ENCODE measurements around the gene HHATL.

The HHATL gene

DNA sequence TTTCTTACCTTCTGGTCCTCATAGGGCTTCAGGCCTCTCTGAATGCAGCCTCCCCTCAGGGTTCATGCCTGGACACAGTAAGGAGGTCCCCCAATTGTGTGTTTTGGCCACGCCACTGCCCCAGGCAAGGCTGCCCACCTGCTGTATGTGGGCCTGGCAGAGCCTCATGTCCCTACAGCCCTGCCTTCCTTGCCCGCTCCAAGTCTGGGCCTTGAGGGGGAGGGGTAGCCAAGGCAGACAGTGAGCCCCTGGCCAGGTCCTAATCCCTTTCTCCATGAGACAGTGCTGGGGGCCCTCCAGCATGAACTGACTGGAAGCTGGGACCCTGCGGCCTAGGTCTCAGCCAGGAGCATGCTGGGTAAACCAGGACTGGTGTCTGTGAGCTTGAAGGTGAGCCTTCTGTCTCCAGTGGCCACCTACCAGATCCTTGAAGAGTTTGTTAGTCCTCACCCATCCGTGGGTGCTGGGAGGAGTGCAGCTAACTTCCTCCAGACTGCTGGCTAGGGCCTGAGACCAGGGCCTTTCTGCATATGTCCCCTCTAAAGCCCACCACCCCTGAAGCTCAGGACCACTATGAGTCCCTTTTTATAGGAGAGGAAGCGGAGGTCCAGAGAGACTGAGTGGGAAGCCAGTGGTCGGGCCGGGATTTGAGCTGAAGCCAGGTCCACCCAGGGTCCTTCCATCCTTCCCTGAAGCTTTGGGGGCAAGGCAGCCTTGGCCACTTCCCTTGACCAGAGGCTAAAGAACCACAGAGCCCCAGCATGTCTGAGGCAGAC lies 40.4 kb downstream of the HHATL start:
- DNase-seq = no peak

DNA sequence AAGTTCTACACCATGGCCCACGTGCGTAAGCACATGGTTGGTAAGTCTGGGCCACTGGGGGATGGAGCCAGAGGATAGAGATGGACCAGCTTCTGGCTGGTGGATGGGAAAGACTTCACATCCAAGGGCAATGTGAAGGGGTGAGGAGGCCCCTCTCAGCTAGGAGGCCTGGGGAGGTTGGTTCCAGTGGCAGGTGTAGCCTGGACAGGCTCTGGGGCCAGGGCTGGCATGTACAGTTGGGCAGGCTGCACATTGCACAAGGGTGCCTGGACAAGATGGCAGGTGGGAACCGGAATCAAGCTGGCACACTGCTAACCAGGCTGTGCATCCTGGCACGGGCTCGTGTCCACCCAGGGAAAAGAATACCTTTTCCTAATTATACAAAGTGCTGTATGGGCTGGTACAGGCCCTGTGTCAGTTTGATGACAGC lies 41.0 kb downstream of the HHATL start:
- no peak for DNase-seq

DNA sequence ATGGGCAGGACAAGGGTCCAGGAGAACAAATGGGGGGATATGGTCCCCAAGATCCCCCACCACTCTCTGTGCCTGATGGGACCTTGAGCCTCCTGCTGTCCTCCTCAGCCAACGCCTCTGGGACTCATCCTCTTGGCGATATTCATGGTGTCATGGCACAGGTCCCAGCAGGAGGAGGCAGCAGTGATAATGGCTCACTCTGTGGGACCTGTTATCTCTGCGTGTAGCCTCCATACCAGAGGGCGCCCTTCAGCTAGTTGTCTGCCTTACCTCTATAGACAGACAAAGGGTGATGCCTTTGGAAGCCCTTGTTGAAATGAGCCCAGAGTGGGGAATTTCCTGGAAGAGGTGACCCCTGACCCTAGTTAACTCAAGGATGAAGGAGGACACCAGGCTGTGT lies 41.7 kb downstream of the HHATL start:
- no peak for DNase-seq

DNA sequence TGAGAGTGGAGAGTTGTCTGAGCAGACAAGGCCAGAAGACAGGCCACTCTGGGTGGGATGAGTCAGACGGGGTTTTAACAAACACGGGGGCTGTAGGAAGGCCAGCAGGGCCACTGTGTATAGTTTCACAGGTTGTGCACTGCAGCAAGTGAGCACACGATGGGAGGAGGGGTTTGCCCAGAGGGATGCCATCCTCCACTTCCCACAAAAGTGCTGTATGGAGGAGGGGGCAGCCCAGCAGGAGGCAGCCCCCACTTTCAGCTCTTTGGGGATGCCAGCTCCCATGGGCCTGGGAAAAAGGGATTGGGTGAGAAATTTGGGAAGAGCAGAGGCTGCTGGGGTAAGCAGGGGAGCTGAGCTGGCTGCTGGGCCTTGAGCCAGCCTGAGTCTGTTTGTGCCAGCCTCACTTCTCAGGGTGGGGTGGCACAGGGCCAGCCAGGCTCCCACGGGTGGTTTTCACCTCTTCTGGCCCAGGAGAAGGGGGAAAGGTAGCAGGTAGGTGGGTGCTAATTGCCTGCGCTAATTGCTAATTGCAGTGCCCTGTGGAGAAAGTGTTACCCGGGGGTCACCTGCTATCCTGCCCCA lies 42.4 kb downstream of the HHATL start:
- no peak for DNase-seq

DNA sequence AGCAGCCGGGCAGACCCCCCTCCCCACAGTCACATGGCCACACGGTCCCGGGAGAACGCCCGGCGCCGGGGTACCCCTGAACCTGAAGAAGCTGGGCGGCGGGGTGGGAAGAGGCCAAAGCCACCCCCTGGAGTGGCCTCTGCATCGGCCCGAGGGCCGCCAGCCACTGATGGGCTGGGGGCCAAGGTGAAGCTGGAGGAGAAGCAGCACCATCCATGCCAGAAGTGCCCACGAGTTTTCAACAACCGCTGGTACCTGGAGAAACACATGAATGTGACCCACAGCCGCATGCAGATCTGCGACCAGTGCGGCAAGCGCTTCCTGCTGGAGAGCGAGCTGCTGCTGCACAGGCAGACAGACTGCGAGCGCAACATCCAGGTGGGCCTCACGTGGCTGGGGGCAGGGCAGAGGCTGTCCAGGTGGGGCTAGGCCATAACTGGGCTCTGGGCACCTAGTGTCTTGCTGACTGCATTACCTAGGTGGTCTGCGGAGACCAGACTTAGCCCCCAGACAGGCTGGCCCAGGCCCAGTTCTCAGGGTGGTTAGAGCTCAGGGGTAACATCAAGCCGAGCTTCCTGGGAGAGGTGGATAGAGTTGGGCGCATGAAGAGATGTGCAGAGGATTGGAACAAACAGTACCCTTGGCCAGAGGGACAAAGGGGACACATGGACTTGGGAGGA lies 43.0 kb downstream of the HHATL start:
- DNase-seq = no peak

DNA sequence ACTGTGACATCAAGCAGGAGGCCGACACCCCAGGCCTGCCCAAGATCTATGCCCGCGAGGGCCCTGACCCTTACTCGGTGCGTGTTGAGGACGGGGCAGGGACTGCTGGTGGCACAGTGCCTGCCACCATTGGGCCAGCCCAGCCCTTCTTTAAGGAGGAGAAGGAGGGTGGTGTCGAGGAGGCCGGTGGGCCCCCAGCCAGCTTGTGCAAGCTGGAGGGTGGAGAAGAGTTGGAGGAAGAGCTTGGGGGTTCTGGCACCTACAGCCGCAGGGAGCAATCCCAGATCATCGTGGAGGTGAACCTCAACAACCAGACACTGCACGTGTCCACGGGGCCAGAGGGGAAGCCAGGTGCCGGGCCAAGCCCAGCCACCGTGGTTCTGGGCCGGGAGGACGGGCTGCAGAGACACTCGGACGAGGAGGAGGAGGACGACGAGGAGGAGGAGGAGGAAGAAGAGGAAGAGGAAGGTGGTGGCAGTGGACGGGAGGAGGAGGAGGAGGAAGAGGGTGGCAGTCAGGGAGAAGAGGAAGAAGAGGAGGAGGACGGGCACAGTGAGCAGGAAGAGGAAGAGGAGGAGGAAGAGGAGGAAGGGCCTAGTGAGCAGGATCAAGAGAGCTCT lies 43.7 kb downstream of the HHATL start:
- no peak for DNase-seq

DNA sequence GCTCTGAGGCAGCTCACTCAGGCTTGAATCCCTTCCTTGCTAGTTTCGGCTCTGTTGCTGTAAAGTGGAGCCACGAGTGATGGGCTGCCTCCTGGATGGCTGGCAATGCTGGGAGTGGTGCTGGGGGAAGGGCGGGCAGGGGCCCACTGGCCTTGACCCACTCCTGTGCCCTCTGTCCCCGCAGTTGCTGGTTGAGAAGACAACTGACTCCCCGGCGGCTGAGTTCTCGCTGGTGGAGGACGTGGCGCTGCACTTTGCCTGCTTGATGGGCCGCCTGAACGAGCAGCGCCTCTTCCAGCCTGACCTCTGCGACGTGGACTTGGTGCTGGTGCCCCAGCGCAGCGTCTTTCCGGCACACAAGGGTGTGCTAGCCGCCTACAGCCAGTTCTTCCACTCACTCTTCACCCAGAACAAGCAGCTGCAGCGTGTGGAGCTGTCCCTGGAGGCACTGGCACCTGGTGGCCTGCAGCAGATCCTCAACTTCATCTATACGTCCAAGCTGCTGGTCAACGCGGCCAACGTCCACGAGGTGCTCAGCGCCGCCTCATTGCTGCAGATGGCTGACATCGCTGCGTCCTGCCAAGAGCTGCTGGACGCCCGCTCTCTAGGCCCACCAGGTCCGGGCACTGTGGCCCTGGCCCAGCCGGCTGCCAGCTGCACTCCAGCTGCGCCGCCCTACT lies 44.4 kb downstream of the HHATL start:
- no peak for DNase-seq

DNA sequence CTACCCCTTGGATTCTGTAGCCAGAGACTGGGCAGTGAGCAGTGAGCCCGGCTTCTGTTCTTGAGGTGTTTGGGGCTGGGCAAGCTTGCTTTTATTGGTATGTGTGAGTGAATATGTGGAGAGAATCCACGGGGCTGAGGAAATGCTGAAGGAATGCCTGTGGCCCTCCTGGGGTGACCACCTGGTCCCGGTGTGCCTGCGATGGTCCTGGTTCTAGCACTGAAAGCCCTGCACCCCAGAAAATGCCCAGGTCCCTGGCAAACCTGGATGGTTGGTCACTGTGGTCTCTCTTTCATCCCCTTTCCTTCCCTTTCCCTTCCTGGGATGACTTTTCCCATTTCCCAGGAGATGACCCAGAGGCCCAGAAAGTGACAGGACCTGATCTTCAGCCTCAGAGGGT lies 44.9 kb downstream of the HHATL start:
- DNase-seq = no peak

DNA sequence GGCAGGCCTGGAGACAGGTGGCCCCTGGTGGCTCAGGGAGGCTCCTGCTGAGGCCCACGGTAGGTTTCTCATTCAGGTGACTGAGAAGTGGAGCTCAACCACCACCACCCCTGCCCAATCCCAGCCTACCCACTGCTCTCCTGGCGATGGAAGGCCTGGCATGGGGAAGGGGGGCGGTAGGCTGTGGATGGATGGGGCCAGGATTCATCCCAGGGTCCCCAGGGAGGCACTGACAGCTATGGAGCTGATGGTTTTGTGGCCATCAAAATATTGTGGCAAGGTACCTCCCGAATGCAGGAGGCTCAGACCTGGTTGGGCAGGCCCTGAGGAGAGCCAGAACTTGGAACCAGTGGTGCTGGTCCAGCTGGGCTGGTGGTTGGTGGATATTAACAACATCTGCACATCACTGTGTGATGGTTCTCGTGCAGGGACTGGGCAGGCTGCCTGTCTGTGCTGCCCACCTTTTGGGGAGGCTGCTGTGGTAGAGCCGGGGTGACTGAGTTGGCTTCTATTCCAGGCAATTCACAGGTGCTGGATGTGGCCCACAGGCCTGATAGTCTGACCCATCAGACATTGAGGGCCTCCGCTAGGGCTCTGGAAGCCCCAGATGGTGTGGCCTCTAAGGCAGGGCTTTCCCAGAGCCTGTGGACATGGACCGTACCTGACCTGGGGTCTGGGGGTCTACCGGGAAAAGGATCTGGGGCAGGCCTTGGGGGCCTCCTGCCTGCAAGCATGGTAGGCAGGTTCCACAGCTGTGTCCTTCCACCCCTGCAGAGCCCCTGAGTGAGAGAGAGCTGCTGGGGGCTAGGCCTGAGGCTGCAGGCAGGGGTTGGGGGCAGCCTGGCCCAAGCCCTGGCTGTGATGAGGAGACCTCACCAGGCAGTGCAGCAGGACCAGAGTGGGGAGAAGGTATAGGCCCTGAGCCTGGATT lies 45.7 kb downstream of the HHATL start:
- DNase-seq = no peak

DNA sequence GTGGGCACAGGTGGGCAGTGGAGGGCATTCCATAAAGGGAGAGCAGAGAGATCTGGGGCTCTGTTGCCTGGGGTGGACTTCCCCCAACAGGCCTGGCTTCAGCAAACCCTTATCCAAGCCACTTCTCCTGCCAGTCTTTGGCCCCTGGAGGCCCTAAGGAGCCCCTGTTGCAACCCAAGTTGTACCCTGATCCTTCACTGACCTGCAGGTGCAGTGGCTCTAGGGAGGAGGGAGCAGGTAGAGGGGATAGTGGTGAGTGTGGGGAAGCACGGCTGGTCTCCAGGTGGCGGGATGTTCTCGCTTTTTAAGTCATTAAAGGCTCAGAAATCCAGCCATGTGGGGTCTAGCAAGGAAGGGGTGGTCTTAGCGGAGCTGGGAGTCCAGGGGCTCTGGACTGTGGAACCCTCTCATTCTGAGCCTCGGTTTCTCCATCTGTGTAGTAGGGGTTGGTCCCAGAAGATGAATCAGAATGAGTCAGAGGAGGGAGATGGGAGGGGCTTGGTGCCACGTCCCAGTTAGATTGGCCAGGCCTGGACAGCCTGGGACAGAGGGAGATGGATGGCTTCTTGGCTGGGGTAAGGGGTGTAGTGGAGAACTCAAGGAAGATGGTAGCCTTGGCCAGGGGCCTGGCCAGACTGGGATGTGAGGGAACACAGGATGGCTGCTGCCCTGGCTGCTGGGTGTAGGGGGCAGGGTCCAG lies 46.5 kb downstream of the HHATL start:
- no peak for DNase-seq

DNA sequence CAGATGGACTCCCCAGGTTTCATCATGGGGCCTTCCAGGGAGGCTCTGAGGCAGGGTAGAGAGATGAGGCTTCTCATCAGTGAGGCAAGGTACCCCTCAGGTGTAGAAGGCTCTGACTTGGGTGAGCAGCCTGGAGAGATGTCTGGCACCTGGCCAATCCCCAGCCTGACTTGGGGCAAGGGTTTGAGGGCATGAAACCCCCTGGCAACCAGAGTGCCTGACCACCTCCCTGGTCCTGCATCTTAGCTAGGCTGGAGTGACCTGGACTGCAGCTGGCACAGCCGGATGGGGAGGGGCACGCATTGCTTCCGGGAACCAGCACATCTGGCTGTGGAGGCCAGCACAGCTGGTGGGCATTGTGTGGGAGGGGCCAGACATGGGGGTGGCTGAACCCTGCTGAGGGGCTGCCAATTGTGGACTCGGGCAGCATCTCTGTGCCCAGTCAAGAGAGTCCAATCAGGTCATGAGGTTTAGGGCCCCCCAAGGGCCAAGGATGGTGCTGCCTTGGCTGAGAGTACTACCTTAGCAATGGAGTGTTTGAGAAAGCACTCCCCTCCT lies 47.2 kb downstream of the HHATL start:
- peak; percentile 21 for DNase-seq

DNA sequence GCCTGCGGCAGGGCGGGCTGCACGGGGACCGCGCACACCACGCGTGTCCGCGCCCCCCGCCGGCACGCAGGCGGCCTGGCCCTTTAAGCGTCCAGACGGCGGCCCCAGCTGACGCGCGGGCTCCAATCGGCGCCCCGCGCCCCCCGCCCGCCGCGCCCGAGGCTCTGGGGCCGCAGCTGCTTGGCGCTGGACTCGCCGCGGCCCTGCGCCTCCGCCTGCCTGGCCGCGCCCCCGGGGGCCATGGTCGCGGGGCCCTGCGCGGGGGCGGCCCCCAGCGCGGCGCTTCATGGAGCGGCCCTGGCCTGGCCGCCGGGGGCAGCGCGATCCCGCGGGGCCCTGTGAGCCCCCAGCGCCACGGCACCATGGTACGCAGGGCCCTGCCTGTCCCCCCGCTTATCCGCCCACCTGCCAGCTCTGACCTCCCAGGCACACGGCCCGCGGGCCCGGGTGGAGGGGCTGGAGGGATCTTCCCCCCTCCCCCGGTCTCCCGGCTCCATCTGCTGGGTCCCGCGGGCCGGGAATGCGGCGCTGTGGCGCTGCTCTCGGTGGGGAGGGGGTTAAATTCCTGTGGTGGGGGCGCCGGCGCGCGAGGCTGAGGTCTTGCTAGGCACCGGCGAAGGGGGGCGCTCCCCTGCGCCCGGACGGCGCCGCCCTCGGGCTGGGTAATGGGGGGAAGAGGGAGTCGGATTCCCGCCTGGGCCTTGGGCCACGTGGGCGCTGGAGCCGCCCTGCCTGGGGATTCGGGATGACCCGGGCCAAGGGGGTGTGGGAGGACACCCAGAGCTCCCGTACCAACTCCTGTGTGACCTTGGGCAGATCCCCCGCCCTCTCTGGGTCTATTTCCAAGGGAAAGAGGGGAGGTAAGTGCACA lies 48.0 kb downstream of the HHATL start:
- DNase-seq = no peak

DNA sequence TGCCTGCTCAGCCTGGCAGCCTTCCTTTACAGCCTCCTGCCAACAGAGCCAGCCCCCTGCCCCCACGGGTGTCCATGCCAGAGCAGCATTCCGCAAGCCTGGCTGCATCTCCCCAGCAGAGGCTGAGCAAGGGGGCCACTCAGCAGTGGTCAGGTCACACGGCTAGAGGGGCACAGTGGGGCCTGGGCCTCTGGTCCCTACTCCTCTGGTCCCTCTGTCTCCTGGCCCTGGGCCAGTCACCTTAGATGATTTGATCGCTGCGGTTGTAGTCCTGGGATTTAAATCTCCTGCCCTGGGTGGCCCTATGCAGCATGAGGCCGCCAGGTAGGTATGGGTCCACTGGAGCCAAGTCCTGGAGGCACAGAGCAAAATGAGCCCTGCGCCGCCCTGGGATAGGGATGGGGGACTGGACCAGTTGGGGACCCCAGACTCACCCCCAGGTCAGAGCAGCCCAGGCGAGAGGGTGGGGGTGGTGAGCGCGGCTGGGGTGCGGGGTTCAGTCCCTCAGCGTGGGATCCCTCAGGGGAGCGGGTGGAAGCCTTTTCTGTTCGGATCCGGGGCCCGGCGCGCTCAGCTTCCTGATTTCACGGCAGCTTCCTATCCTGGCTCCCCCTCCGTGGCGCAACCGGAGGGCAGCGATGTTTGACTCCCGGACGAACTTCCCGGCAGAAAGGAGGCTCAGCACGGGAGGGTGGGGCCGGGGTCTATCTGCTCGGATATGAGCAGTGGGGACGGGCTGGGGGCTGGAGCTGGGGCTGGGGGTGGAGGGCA lies 48.9 kb downstream of the HHATL start, which contains the start of gene ZBTB47:
Gene ZBTB47 (plus strand): TSS at position 138 of the 771 bp plus-strand sequence. CDS start 4,659 bp downstream, outside the sequence.
- peak; percentile 41 for DNase-seq

DNA sequence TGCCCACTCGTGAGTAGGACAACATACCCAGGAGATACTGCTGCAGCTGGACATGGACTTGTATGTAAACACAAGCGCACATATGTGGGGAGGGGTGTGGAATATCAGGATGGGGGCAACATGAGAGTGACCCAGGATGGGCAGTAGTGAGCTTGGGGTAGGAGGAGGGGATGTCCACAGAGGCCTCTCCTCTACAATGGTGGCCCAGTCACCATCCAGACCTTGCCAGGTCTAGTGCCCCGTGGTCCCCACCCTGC lies 49.4 kb downstream of the HHATL start:
- DNase-seq = no peak

DNA sequence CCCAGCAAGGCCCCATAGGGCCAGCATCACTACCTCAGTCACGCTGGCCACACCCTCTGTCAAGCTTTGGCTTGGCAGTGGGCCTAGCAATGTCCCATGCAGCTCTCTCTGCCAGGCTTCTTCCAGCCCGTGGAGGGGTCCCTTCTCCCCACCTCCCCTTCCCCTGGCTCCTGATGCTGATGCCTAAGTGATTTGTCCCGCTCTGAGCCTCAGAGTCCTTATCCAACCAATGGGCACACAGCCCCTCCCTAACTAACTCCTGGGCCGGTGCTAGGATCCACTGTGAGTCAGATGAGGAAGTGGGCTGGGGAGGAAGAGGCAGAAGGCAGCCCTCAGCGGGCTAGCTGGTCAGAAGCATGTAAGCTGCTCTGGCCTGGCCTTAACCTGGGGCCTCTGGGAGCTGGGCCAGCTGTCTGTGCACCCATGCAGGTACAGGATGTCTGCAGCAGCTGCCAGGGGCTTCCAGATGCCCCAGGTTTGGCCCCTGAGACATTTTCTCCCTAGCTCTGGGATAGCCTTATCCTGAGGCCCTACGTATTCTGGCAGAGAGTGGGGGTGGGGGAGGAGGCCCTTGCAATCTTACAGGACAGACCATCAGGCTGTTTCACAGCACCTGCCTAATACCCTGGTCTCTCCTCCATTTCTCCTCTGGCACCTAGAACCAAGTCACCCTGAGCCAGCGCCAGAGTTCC lies 49.8 kb downstream of the HHATL start:
- no peak for DNase-seq

DNA sequence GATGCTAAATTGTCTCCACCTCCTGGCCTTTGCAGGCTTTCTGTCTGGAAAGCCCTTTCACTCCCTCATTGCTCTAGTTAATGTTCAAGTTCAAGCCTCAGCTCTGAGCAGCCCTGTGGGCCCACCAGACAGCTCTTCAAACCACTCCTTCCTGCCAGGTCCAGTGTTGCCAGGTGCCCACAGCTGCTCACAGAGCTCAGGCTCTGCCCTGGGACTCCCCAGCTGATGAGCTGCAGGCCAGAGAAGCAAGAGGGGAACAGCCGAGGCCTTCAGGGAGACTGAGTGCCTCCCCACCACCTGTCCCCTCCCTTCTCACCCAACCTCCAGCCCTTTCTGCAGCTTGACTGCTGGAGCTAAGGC lies 50.4 kb downstream of the HHATL start:
- DNase-seq = no peak

DNA sequence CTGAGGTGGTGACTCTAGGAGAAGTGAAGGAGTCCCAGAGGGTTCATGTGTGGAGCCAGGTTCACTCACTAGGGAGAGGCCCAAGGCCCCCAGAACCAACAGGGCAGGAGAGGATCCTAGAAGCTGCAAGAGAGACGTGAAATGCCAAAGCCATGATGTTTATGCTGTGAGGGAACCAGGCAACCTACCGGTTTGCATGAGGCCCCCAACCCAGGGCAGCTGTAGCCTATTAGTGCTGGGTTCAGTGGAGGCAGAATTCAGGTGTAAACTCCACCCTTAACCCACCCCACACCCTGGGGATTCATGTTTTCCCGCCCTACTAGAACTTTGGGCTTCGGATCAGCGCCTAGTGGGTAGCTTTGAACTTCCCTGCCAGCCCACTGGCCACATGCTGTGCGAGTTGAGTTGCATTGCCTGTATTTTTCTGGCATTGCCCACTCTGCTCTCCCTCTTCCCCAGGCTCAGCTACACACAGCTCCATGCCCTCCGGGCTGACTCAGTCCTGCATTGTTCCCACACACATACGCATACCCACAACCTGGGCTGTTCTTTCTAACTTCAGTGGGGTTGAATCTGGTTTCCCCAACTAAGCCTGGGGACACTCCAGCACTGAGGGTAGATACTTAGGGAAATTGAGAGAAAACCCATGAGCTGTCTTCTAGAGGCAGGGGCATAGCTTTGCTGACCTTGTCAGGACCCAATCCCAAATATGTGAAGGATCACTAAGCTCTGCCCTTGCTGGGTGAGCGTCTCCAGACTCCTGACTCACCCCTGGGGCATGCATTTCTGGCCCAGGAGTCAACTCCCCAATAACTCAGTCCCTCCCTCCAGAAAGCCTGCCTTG lies 51.1 kb downstream of the HHATL start:
- DNase-seq = no peak

DNA sequence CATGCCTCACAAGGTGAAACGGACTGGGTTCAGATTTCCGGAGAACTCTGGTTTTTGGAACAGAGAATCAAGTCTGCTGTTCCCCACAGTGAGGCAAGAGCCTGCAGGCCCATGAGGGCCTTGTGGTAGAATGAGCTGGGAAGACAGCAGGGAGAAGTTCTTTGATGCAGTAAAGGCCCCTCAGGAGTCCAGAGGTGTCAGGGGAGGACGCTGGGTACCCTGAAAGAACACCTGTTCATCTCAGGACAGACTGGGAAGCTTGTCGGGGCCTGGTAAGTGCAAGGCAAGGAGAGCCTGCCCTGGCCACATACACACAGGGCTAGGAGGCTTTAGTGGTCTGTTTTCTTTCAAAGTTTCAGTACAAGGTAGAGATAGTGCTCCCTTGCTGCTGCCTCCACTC lies 52.8 kb downstream of the HHATL start:
- no peak for DNase-seq

Measured in CD4-positive, alpha-beta T cell treated with Interleukin-6 for 4 hours (primary cell).